ENCODE results near the gene TCF23.

TCF23 gene

DNA sequence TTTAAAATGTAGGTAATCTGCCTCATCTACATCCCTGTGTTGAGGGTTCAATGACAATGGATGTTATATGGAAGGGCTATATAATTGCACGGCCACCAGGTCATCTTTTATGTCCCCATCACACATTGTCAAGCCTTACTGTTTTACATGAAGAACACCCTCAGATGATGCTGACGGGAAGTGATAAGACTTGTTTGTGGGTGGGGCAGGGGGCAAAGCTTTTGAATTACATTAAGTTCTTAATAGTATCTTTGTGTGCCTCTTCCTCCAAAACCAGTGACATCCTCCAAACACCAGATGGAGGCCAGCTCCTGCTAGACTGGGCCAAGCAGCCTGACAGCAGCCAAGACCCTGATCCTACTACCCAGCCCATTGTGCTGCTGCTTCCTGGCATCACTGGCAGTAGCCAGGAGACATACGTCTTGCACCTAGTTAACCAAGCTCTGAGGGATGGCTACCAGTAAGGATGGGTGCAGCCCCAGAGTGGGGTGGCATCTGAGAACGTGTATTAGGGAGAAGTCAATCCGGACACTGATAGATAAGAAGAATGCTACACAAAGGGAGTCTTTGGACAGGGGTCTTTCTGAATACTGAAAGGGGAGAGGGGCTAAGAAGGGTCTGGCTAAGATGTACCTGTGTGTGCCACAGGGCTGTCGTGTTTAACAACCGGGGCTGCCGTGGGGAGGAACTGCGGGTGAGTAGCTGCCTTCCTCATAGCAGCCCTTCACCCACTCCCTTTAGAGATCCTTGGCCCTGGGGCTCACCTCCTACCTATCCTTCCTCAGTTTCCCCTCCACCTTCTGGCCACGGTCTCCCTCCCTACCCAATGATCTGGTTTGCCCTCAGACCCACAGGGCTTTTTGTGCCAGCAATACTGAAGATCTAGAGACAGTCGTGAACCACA is 19.9 kb upstream of the TCF23 start:
- DNase-seq = no peak

DNA sequence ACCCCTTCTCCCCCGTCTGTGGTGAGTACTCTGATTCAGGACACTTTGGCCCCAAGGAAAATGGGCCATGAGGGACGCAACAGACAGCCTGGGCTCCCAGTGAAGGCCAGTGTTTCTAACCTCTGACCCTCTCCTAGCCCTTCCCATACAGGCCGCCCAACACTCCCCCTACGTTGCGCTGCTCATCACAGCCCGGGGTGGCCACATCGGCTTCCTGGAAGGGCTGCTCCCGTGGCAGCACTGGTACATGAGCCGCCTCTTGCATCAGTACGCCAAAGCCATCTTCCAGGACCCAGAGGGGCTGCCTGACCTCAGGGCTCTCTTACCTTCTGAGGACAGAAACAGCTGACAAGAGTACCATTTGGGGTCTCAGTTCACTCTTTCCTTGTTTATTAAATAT is 18.4 kb upstream of the TCF23 start:
- no peak for DNase-seq

DNA sequence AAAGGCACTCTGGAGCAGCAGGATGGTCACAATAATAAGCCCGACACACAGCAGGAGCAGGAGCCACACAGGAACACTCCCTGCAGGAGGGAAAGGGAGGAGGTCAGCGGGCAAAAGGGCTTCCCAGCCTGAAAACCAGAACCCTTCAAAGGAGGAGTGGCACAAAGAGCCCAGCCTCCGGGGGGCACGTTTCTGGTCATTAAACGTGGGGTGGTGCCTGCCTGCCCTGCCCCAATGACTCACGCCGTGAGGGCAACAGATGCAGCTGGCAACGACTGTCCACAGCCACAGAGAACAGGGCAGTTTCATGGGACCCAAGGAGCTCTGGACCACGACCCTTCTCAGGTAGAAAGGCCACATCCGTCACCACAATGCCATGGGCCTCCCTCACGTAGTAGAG is 17.4 kb upstream of the TCF23 start:
- DNase-seq = no peak

DNA sequence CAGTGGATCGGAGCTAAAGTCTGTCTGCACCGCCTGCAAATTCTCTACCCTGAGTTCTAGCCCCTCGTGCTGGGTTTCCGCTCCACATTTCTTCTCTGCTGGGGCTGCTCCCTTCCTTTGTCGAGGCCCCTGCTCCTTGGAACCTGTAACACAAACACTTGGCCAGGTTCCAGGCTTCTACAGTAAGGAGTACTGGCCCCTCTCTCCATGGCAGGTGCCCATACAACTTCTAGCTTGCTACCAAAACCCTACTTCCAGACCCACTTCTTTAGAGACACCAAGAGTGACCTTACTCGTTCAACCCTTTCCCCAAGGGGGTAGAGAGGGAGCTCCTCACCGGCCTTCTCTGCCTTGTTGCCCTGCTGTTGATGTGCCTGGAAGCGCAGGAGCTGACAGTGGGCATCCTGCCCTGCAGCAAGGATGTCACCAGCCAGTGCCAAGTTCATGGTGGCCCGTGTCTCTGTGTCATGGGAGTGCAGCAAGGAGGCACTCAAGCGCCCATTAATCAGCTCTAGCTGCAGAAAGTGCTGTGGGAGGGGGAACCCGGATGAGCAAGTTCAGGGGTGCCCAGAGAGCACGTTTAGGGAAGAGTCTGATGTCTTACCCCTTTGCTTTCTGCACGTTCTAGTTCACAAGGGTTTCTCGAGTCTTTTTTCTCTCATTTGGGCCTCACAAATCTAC is 15.5 kb upstream of the TCF23 start:
- DNase-seq = no peak

DNA sequence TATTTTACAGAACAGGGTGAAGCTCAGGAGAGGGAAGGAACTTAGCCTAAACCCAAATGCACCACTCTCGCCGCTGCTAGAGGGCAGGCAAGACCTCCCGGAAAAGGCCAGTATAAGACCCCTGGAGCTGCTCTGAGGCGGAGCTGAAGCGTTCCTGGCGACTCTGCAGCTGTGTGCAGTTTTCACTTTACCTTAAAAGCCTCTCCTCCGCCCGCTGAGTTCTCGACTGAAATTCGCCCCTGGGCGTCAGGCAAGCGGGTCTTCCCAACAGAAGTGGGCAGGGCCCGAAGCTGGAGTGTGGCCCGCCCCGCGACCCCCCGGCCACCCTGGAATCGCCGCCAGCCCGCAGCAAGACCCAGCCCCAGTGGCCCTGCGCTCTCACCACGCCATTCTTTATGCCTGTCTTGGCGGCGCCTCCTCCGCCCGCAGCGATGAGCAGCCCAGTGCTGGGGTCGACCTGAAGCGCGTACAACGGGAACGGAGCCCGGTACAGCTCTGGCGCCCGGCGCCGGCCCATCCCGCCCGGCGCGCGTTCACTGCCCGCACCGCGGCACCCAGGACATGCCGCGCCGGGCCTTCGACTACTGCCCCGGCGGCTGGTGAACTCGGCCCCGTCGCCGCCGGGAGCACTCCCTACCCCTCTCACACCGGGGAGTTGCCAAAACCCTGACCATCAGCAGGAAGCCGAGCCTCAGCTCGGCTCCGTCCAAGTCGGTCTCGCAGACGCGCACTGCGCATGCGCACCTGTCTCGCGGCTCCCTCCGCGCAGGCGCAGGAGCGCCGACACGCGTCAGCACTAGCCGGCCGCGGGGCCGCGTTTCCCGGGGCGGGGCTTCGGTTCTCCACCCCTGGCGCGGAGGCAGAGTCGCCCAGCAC is 14.7 kb upstream of the TCF23 start, which contains the start of gene PREB:
Gene PREB (minus strand): TSS at position 732 of the 876 bp plus-strand sequence. CDS start 215 bp downstream, at position 517.
- peak; percentile 79 for DNase-seq

DNA sequence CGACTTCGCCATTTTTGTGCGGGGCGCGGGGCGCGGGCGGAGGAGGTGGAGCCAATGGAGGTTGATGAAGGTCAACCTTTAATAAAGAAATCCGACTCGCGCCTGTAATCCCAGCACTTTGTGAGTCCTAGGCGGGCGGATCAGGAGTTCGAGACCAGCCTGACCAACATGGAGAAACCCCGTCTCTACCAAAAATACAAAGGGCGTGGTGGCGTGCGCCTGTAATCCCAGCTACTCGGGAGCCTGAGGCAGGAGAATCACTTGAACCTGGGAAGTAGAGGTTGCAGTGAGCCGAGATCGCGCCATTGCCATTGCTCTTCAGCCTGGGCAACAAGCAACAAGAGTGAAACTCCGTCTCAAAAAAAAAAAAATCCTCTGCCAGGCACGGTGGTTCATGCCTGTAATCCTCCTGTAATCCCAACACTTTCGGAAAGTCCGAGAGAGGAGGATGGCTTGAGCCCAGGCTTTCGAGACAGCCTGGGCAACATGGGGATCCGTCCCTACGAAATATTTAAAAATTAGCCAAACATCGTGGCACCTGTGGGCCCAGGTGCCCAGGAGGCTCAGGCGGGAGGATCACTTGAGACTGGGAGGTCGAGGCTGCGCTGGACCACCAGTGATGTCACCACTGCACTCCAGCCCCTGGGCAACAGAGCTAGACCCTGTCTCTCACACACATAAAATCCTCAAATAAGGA is 13.9 kb upstream of the TCF23 start:
- DNase-seq = no peak

DNA sequence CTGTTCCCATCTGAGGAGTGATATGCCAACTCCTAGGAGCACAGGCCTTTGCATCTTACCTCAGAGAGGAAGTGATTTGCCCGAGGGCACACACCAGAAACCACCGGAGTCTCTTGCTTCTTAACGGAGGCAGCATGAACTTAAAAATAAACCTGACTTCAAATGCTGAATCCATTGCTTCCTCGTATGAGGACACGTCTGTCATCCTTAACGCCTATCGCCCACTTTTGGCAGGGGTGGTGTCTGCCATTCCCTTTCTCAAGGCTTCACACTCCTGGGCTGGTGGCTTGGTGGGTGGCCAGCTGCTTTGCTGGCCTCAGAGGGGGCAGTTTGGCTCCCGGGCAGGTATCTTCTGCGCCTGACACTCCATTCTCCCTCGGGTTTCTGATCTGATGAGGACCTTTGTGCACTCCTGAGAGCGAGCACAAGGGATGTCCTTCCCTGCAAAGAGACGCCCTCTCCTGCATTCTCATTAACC is 13.3 kb upstream of the TCF23 start:
- DNase-seq = no peak

DNA sequence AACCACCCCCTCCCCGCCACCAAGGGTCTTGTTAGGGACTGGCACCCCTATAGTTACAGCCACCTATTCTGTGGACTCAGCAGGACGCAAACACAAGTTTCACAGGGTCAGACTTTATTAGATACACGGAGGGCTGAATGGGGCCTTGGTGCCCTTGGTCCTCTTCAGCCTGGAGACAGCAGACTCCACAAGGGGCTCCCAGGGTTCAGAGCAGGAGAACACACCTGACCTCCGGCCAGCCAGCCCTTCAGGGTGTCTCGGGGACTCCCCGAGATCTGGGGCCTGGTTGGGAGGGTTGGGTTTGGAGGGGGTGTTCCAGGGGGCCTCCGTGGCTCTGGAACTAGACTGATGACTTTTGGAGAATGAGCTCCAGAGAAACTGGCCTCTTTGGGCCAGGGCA is 12.1 kb upstream of the TCF23 start:
- no peak for DNase-seq

DNA sequence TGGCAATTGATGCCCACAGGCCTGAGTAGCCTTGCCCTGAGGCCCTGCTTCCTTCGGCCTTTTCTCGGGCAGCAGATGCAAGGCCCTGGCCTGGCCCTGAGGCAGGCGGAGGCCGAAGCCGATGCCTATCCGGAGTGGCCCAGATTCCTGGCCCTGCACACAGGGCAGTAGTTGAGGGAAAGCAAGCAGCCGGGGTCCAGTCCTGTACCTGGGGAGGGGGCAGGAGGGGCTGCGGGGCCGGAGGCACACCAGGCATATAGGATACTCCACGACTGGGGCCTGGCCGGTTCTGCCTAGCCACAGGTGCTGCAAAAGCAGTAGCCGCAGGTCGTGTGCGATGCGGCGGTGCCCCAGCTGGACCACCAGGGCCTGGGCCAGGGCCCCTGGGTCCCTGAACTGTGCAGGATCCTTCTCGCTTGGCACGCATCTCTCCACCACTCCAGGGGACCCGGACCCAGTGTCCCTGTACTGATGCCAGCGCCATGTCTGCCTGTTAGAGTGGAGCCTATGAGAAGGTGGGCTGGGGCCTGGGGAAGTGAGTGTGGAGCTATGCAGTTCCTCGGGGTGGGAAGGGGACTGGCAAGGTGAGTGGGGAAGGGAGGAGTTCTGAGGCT is 11.4 kb upstream of the TCF23 start:
- DNase-seq = no peak

DNA sequence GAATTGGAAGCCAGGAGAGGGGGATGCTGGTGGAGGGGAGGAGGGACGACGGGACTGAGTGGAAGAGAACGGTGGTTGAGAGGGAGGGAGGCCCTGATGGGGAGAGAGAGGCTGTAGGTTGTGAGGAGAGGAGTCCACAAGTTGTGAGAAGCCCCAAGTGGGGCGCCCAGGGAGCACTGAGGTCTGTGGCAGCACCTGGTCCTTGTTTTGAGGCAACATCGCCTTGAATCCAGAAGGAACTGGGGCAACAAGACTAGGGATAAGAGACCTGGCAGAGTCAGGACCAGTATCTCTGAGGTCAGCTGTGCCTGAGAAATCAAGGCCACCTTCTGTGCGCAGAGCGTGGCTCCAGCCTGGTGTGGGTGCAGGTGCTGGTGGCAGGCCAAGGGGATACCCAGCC is 10.7 kb upstream of the TCF23 start:
- no peak for DNase-seq

DNA sequence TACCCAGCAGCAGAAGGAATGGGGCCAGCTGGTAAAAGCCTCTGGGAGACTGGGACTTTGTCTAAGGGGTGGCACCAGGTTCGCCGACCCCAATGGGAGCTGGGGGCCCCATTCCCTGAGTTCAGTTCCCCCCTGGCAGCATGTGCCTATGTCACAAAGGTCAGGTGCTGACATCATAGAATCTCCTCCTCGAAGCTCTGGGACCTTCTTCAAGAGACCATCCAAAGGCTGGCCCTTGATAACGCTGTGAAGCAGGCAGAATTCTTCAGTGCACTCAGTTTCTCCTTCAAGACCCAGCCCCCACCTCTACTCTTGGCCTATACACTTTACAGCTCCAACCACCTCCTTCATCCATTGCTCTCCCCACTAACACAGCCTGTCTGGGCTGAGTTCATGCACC is 9.5 kb upstream of the TCF23 start, which contains the start of gene PRR30:
Gene PRR30 (minus strand): TSS at position 101 of the 400 bp plus-strand sequence. CDS start 1,081 bp downstream, outside the sequence.
- no peak for DNase-seq

DNA sequence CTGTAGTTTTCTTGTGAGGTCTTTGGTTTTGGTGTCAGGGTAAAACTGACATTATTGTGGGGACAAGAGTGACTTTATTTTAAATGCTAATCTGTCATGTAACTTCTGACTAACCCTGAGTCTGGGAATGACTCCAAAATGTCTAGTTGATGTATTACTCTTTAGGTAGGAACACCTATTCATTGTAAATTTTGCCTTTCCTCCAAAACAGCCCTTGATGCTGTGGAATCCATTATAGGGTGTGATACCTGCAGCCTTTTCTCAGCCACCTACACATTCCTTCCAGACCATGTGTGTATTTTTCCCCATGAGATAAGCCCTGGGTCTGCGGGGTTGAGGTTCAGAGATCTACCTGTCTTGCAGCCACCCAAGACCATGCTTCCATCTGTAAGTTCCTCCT is 5.5 kb upstream of the TCF23 start:
- no peak for DNase-seq

DNA sequence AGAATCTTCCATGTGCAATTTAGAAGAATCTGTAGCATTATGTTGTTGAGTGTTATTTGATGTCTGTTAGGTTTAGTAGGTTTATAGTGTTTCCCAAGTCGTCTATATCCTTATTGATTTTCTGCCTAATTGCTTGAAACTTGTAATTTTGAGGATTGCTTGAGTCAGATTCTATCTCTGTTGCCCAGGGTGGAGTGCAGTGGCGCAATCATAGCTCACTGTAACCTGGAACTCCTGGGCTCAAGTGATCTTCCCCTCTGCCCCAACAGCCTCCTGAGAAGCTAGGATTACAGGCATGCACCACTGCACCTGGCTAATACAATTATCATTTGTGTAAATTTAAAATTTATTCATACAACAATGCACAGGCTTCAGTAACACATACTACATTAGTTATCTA is 3.1 kb upstream of the TCF23 start:
- DNase-seq = no peak

DNA sequence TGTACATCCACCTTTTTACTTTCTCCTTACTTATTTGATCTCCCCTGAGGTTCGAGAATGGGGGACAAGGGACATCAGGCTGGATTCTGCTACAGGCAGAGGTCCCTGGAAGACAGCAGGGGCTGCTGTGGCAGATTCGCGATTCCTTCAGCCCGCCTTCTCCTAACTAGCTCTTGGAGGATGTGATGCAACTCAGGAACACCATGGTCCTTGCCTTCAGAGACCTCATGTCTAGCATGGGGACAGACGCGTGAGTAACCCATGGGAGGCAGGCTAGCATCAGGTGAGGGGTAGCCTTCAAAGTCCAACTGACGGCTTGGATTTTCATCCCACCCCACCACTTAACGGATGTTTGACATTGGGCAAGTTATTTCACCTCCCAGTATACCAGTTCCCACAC is 869 bp upstream of the TCF23 start:
- DNase-seq = no peak

DNA sequence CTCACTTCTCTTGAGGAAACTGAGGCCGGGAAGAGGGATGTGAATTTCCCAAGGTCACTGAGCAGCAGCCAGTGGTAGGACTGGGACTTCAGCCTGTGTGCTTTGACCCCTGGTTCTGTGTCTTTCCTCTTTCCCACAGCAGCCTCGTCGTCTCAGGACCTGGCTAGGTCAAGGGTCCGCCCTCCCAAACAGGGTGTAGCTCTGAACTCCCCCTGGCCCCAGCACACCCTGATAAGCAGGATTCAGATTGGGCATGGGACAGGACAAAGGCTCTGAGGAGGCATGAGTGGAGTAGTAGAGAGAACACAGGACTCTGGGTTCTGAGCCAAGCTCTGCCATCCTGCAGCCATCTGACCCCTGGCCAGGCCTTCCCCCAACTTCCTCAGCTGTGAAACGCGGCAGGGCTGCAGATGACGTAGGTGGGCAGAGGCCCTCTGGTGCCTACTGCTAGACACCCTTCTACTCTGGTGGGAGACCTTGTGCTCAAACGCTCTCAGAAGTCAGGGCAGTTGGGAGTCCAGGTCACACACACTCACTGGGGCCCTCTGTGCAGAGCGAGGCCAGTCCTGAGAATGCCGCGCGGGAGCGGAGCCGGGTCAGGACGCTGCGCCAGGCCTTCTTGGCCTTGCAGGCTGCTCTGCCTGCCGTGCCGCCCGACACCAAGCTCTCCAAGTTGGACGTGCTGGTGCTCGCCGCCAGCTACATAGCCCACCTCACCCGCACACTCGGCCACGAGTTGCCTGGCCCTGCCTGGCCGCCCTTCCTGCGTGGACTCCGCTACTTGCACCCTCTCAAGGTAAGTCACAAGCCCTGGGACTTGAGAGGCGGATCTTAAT is 984 bp downstream of the TCF23 start:
- DNase-seq = no peak

DNA sequence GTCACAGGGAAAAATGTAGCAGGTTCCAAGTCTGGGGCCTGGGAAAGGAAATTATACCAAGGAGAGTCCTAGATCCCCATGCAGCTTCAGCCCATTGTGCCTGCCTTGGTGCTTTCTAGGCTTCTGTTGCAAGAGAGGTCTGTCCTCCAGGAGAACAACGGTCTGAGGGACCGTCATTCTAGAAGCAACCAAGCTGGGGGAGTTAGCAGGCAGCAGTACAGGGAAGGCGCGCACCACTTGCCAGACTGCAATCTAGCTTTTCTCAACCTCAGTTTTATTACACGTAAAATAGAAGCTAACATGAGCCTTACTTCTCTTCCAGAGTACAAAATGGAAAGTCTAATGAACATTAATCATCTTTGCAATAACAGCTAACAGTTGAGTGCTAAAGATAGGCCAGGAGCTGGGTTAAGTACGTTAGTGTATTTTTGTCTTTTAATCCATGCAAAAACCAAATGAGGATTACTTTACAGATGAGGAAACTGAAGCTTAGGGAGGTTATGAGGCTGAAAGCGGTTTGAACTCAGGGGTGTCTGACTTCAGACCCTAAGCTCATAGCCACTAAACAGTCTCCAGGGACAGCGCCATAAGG is 1.9 kb downstream of the TCF23 start:
- no peak for DNase-seq

DNA sequence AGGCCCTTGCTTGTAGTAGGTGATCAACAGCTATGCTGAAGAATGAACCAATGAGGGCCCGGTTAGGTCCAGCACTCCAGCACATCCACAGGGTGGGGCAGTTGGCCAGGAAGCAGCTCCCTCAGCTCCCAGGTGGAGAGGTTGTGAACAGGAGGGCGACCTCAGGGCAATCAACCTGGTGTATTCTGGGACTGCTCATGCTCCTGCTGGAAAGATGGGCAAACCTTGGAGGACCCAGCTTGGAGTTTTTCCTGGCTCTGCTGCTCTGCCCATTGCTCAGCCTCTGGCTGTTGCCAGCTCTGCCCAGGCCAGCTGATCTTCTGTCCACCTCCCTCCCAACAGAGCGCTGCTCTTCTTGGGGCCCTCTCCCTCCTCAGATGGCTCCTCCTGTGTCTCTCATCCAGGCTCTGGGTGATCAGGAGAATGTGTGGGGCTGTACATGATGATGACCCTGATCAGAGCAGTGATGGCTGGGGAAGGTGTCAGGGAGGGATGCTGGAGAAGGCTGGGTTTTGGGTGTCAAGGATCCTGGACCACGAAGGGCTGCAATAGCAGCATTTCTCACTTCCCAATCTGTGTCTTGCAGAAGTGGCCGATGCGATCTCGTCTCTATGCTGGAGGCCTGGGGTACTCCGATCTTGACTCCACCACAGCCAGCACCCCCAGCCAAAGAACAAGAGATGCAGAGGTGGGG is 3.4 kb downstream of the TCF23 start:
- DNase-seq = no peak

DNA sequence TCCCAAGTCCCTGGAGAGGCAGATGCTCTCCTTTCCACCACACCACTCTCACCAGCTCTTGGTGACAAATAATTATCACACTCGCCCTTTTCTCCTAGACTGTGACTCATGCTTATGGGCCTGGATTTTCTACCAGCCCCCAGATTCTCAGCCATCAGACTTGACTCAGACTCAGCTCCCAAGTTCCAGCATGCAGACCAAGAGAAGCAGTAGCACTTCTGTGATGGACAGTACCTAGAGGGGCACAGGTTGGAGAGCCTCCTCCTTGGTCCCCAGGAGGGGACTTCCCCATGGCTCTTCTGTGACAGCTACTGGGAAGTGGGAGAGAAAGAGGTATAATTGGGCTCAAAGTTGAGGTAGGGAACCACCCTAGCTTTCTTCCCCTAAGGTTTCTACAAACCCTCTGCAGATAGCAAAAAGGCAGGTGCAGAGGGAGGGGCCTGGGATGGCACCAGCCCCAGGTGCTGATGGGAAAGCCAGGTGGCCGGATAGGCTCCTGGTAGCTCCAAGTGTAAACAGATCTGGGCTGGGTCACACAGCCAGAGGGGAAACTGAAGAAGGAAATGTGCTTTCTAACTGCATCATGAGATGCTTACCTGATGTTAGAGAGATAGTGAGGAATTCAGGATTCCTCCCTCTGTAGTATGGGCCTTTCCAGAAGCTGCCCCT is 4.1 kb downstream of the TCF23 start:
- no peak for DNase-seq

DNA sequence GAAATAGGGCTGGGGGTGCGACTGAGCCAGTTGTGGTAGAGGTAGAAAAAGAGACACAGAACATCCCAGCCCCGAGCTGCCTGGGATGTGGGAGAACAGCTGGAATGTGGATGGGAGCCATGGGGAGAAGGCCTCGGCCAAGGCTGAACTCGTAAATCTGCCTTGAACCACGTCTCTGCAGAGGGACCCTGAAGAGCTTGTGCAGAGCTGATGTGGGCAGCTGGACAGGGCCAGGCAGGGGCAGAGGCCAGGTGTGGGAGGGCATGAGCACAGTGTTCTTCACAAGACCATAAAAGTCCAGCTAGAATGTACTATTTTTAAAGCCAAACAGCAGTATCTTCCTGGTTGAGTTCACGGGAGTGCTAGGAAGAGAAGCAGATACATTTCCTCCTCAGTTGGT is 5.7 kb downstream of the TCF23 start:
- DNase-seq = no peak
